ENCODE measurements around the gene TFAP2C. TPM values are rescaled to one million over a fixed set of nuclear protein-coding genes. Genes with fewer than 3 reads are reported as not detected.

TFAP2C gene
- total RNA-seq, 4 donors from 2014 or later, result 0.16 to 4.1 (median 2.2) TPM

DNA sequence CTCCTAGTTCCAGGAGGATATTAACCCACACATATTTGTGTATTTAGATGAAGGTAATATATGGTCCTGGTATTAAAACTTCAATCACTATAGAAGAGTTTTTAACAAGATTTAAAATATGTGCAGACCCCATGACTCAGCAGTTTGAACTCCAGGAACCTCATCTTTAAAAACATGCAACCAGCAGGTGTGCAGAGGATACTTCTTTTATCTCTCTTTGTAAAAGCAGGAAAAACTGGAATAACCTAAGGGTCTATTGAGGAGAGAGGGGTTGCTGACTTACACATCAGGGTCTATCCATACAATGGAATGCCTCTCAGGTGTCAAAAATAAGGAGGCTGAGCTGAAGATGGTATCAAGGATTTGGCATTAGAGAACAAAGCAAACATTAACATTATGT, 36.9 kb upstream of the TFAP2C start:
- no peaks in the 10 kb centered on the region for H3K36me3 ChIP-seq
- no peak overlapping the region for H3K4me3 ChIP-seq
- TF ChIP-seq POLR2A (IDR thresholded peaks at IDR 0.05), result no peak
- TF ChIP-seq EP300 (IDR thresholded peaks at IDR 0.05), result no peak
- TF ChIP-seq, protein P1, sequence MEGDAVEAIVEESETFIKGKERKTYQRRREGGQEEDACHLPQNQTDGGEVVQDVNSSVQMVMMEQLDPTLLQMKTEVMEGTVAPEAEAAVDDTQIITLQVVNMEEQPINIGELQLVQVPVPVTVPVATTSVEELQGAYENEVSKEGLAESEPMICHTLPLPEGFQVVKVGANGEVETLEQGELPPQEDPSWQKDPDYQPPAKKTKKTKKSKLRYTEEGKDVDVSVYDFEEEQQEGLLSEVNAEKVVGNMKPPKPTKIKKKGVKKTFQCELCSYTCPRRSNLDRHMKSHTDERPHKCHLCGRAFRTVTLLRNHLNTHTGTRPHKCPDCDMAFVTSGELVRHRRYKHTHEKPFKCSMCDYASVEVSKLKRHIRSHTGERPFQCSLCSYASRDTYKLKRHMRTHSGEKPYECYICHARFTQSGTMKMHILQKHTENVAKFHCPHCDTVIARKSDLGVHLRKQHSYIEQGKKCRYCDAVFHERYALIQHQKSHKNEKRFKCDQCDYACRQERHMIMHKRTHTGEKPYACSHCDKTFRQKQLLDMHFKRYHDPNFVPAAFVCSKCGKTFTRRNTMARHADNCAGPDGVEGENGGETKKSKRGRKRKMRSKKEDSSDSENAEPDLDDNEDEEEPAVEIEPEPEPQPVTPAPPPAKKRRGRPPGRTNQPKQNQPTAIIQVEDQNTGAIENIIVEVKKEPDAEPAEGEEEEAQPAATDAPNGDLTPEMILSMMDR (IDR thresholded peaks at IDR 0.05), result no peak
- TF ChIP-seq POLR2AphosphoS5 (IDR thresholded peaks at IDR 0.05), result no peak
- ATAC-seq, result no peak
- H3K27ac ChIP-seq, result no peak overlapping the region
- H3K9me3 ChIP-seq, result no peaks in the 10 kb centered on the region
- peaks cover 24% of the 10 kb centered on the region for H3K27me3 ChIP-seq
- H3K4me1 ChIP-seq, result no peaks in the 10 kb centered on the region

DNA sequence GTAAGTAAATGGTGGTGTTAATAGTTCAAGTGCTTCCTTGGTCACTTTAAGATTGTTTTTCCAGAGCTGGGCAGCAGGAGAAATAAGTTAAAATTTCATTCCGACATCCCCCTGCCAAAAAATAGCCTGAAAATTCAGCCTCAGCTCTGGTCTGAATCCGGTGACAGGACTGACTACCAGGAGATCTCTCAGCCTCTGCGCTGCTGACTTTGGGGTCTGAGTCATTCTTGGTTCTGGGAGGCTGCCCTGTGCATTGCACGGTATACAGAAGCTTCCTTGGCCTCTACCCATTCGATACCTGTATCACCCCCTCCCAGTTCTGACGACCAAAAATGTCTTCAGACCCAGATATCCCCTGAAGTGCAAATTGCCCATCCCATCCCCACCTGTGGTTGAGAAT, 36.3 kb upstream of the TFAP2C start:
- Histone ChIP-seq H3K27me3 (peaks cover 28% of the 10 kb centered on the region), H3K4me1 (no peaks in the 10 kb centered on the region), H3K27ac (no peak overlapping the region), H3K4me3 (no peak overlapping the region), H3K36me3 (no peaks in the 10 kb centered on the region), H3K9me3 (no peaks in the 10 kb centered on the region)
- ATAC-seq, result no peak
- 72 to 86% methylated on average over 1 to 6 of the region's 6 CpGs for WGBS, 2 donors (ENCODE audit: low coverage in 1 of 2)
- TF ChIP-seq POLR2A (IDR thresholded peaks at IDR 0.05) (no peak), POLR2AphosphoS5 (IDR thresholded peaks at IDR 0.05) (no peak), EP300 (IDR thresholded peaks at IDR 0.05) (no peak)
- TF ChIP-seq, protein P1 (IDR thresholded peaks at IDR 0.05), result no peak

DNA sequence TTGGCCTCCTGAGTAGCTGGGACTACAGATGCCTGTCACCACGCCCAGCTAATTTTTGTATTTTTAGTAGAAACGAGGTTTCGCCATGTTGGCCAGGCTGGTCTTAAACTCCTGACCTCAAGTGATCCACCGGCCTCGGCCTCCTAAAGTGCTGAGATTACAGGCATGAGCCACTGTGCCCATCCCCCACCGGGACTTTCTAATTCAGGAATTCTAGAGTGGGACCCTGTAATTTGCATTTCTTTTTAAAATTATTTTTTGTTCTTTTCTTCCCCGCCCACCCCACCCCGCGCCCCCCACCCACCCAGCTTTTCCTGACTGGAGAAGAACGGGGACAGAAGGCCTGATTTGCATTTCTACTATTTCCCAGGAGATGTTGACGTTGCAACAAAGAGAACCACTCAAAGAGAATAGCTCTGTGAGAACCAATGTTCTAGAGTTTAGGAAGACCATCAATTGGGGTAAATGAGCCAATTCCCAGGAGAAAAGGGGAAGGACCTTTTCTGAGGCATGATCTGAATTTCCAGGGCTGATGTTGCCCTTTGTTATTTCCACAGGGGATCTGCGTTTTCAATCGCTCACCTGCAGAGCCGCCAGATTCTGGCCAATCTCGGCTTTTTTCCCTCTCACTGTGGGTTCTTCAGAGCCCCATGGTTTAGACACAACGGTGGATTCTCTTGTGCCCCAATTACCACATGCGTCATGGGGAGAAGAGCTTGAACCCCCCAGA, 33.2 kb upstream of the TFAP2C start:
- no peak overlapping the region for H3K27ac ChIP-seq
- peaks cover 25% of the 10 kb centered on the region for H3K27me3 ChIP-seq
- no peaks in the 10 kb centered on the region for H3K36me3 ChIP-seq
- 75% methylated on average over 11 of the region's 17 CpGs; no CpG with 5 or more reads in 1 of the 2 donors for WGBS, 2 donors (ENCODE audit: low coverage in 1 of 2)
- no peak for ATAC-seq
- TF ChIP-seq, protein P1 (IDR thresholded peaks at IDR 0.05), result no peak
- no peaks in the 10 kb centered on the region for H3K4me1 ChIP-seq
- H3K9me3 ChIP-seq, result no peaks in the 10 kb centered on the region
- no peak overlapping the region for H3K4me3 ChIP-seq

- ATAC-seq, result no peak
- Histone ChIP-seq H3K4me3 (no peak overlapping the region), H3K4me1 (no peaks in the 10 kb centered on the region), H3K9me3 (no peaks in the 10 kb centered on the region), H3K27ac (no peak overlapping the region), H3K36me3 (no peaks in the 10 kb centered on the region), H3K27me3 (peaks cover 15% of the 10 kb centered on the region)
- TF ChIP-seq EP300 (IDR thresholded peaks at IDR 0.05), result no peak
- TF ChIP-seq POLR2AphosphoS5 (IDR thresholded peaks at IDR 0.05), result no peak
- TF ChIP-seq, protein P1 (IDR thresholded peaks at IDR 0.05), result no peak
- no peak for TF ChIP-seq POLR2A (IDR thresholded peaks at IDR 0.05)
- WGBS, 2 donors (ENCODE audit: low coverage in 1 of 2), result 25% methylated on average over 1 of the region's 2 CpGs; no CpG with 5 or more reads in 1 of the 2 donors
These were observed 27.9 kb upstream of the TFAP2C start for GRCh38 chr20:56601166-56601565.

- Histone ChIP-seq H3K4me3 (no peak overlapping the region), H3K27me3 (no peaks in the 10 kb centered on the region), H3K4me1 (no peaks in the 10 kb centered on the region), H3K27ac (no peak overlapping the region), H3K36me3 (no peaks in the 10 kb centered on the region), H3K9me3 (no peaks in the 10 kb centered on the region)
- ATAC-seq, result no peak
- WGBS, 2 donors (ENCODE audit: low coverage in 1 of 2), result 48 to 78% methylated on average over 5 to 7 of the region's 10 CpGs
- TF ChIP-seq POLR2A (IDR thresholded peaks at IDR 0.05) (no peak), POLR2AphosphoS5 (IDR thresholded peaks at IDR 0.05) (no peak), EP300 (IDR thresholded peaks at IDR 0.05) (no peak)
- TF ChIP-seq, protein P1 (IDR thresholded peaks at IDR 0.05), result no peak
These were observed 24.4 kb upstream of the TFAP2C start for GRCh38 chr20:56604673-56605072.
